Central memory CD4-positive, alpha-beta T cell (primary cell): ENCODE data around the gene TBX6.

Experiments used
- DNase-seq: peaks from one replicate; pipeline ENCODE4 v3.0.0; 2022

TBX6 gene

GRCh38 chr16:30113031-30113710 lies 21.4 kb upstream of the TBX6 start, which contains the start of gene GDPD3:
Gene GDPD3 (minus strand): TSS chr16:30113537. CDS start chr16:30113478, 59 bp downstream.
- no peak for DNase-seq

- DNase-seq: peak; percentile 21
Observed at GRCh38 chr16:30112197-30113030, 20.7 kb upstream of the TBX6 start.

GRCh38 chr16:30110661-30111060 lies 18.9 kb upstream of the TBX6 start:
- no peak for DNase-seq

GRCh38 chr16:30108059-30108850 lies 16.5 kb upstream of the TBX6 start:
- no peak for DNase-seq

GRCh38 chr16:30104492-30104891 lies 12.8 kb upstream of the TBX6 start:
- DNase-seq: no peak

- no peak for DNase-seq
Observed at GRCh38 chr16:30104090-30104489, 12.4 kb upstream of the TBX6 start.

GRCh38 chr16:30096862-30097563 lies 5.3 kb upstream of the TBX6 start:
- DNase-seq: peak; percentile 29

GRCh38 chr16:30096105-30096861 lies 4.6 kb upstream of the TBX6 start, which contains the start of gene YPEL3:
Gene YPEL3 (minus strand): TSS chr16:30096213. CDS start chr16:30095482, 731 bp downstream.
- peak; percentile 87 for DNase-seq

GRCh38 chr16:30095166-30096078 lies 3.7 kb upstream of the TBX6 start:
- no peak for DNase-seq

GRCh38 chr16:30094541-30095165 lies 2.9 kb upstream of the TBX6 start:
- no peak for DNase-seq

GRCh38 chr16:30092373-30093010 lies 768 bp upstream of the TBX6 start:
- peak; percentile 70 for DNase-seq

GRCh38 chr16:30090610-30091331 lies 953 bp downstream of the TBX6 start:
- DNase-seq: no peak

- no peak for DNase-seq
Observed at GRCh38 chr16:30088832-30089624, 2.7 kb downstream of the TBX6 start.

- no peak for DNase-seq
Observed at GRCh38 chr16:30088237-30088831, 3.4 kb downstream of the TBX6 start.

- no peak for DNase-seq
Observed at GRCh38 chr16:30087181-30087898, 4.4 kb downstream of the TBX6 start.

- no peak for DNase-seq
Observed at GRCh38 chr16:30086291-30087140, 5.2 kb downstream of the TBX6 start.
